HepG2 (cell line): Measurements from ENCODE around the gene CYBC1. TPM values are rescaled to one million over a fixed set of nuclear protein-coding genes. Genes with fewer than 3 reads are reported as not detected.

Source experiments
- ATAC-seq: fragments of 200-7000 bp; cut with Tn5 transposase; 3 replicates; pipeline ENCODE4 v1.9.1; 2020; ENCODE audit warnings: mild to moderate bottlenecking, moderate library complexity
- BruUV-seq: library from RNA; stranded (reverse); fragments of 400-500 nt; replicated peaks from 2 replicates; lab custom pipeline; 2021; lab: Mats Ljungman, UMichigan
- CTCF ChIA-PET: fragments of 300-600 bp; formaldehyde crosslinking; extraction: SDS; loops from one replicate; lab custom pipeline; 2021; ENCODE audit warnings: low total read pairs, inconsistent platforms, low intra/inter-chr PET ratio; lab: Yijun Ruan, JAX
- POLR2A ChIA-PET: fragments of 350-600 bp; sonication (Branson Sonifier 250); formaldehyde crosslinking; loops from one replicate; lab custom pipeline; 2020; ENCODE audit warnings: antibody characterized with exemption, inconsistent platforms; lab: Yijun Ruan, JAX
- DNase-seq: peaks from one replicate; pipeline ENCODE4 v3.0.0-alpha.2; 2015; ENCODE audit warnings: low spot score
- FAIRE-seq: peaks from 3 replicates; lab custom pipeline; 2011; peaks lifted over from hg19 to GRCh38; lab: Jason Lieb, UNC
- H2AFZ ChIP-seq: one replicate; pipeline ENCODE4 v1.6.1; 2011; ENCODE audit warnings: low read length, inconsistent platforms
- H3K27ac ChIP-seq: fragments of 300-600 bp; 3 replicates; pipeline ENCODE4 v1.8.0; 2011; ENCODE audit warnings: mixed run types, mild to moderate bottlenecking, mixed read lengths, low read length, inconsistent platforms; ENCODE audit not compliant: insufficient read depth; ENCODE audit errors: extremely low read length
- H3K27me3 ChIP-seq, 2 experiments: fragments of 200-600 bp in 1 of 2; 2 replicates in 1 of 2; 3 replicates in 1 of 2; pipeline versions ENCODE4 v1.6.0 to v1.8.0; 2011; ENCODE audit warnings: low read length in 2 of 2, mild to moderate bottlenecking in 2 of 2, moderate library complexity in 2 of 2, inconsistent platforms in 1 of 2; ENCODE audit not compliant: insufficient read depth in 2 of 2, control insufficient read depth in 1 of 2
- H3K36me3 ChIP-seq, 2 experiments: fragments of 200-600 bp in 1 of 2; replicated peaks in 1 of 2; 2 replicates in 1 of 2; 3 replicates in 1 of 2; pipeline versions ENCODE4 v1.5.1 to v1.8.0; 2011; ENCODE audit warnings: low read length in 2 of 2, inconsistent platforms in 1 of 2; ENCODE audit not compliant: insufficient read depth in 2 of 2, control insufficient read depth in 1 of 2
- H3K4me1 ChIP-seq: 2 replicates; pipeline ENCODE4 v1.5.1; 2012; ENCODE audit warnings: low read length, inconsistent platforms; ENCODE audit not compliant: insufficient read depth
- H3K4me2 ChIP-seq: 2 replicates; pipeline ENCODE4 v1.6.0; 2011; ENCODE audit warnings: low read depth, low read length, inconsistent platforms
- H3K4me3 ChIP-seq, 3 experiments: fragments of 200-600 bp in 1 of 3; sonication (generic), shearing (Covaris generic) in 1 of 3; replicated peaks in 1 of 3; 2 replicates each; pipeline ENCODE4 v1.5.1; 2011 to 2016; ENCODE audit warnings: low read length in 3 of 3, inconsistent platforms in 2 of 3, low read depth in 2 of 3, mild to moderate bottlenecking in 2 of 3, control low read depth in 1 of 3, mixed read lengths in 1 of 3; ENCODE audit not compliant: insufficient read depth in 1 of 3
- H3K79me2 ChIP-seq: one replicate; pipeline ENCODE4 v1.6.1; 2011; ENCODE audit warnings: low read length, inconsistent platforms; ENCODE audit not compliant: insufficient read depth
- H3K9ac ChIP-seq: 2 replicates; pipeline ENCODE4 v1.6.0; 2011; ENCODE audit warnings: mild to moderate bottlenecking, low read depth, low read length, inconsistent platforms; ENCODE audit not compliant: insufficient read depth
- H3K9me3 ChIP-seq: 2 replicates; pipeline ENCODE4 v1.5.1; 2012; ENCODE audit warnings: mild to moderate bottlenecking, low read length
- H4K20me1 ChIP-seq: 2 replicates; pipeline ENCODE4 v1.6.0; 2011; ENCODE audit warnings: inconsistent platforms, mild to moderate bottlenecking, low read length, moderate library complexity; ENCODE audit not compliant: insufficient read depth
- AGO2 ChIP-seq: fragments of 200-400 bp; formaldehyde crosslinking; optimal IDR thresholded peaks from 2 replicates; pipeline ENCODE3; 2017; ENCODE audit warnings: mild to moderate bottlenecking, low read depth, low read length, moderate library complexity
- ETV5 ChIP-seq: IDR thresholded peaks from 2 replicates; pipeline ENCODE4 v1.6.1; 2018; ENCODE audit warnings: missing biosample characterization, missing genetic modification reagents, inconsistent platforms, borderline replicate concordance
- HNRNPL ChIP-seq: fragments of 200-400 bp; formaldehyde crosslinking; IDR thresholded peaks from 2 replicates; pipeline ENCODE4 v1.6.1; 2017; ENCODE audit warnings: mild to moderate bottlenecking, low read depth, low read length
- MXD3 ChIP-seq: IDR thresholded peaks from 2 replicates; pipeline ENCODE4 v1.6.1; 2016; ENCODE audit warnings: mild to moderate bottlenecking, missing biosample characterization, missing genetic modification reagents
- RBFOX2 ChIP-seq: fragments of 200-400 bp; formaldehyde crosslinking; IDR thresholded peaks from 2 replicates; pipeline ENCODE4 v1.6.1; 2017; ENCODE audit warnings: low read depth, mild to moderate bottlenecking, low read length
- U2AF2 ChIP-seq: fragments of 200-400 bp; formaldehyde crosslinking; IDR thresholded peaks from 2 replicates; pipeline ENCODE4 v1.6.1; 2017; ENCODE audit warnings: low read depth, mild to moderate bottlenecking, low read length
- ZBTB25 ChIP-seq: IDR thresholded peaks from 2 replicates; pipeline ENCODE4 v1.6.1; 2018; ENCODE audit warnings: missing genetic modification reagents
- ZBTB33 ChIP-seq: sonication (generic); formaldehyde crosslinking; IDR thresholded peaks from 2 replicates; pipeline ENCODE4 v1.4.0; 2020; ENCODE audit warnings: missing genetic modification reagents
- ZFAT ChIP-seq: sonication (generic); formaldehyde crosslinking; conservative IDR thresholded peaks from 2 replicates; pipeline ENCODE4 v1.8.1; 2023; ENCODE audit warnings: missing genetic modification reagents, inconsistent platforms
- ZFP82 ChIP-seq: sonication (generic); formaldehyde crosslinking; IDR thresholded peaks from 2 replicates; pipeline ENCODE4 v1.5.1; 2020; ENCODE audit warnings: mild to moderate bottlenecking, missing genetic modification reagents, borderline replicate concordance
- ZKSCAN8 ChIP-seq: IDR thresholded peaks from 2 replicates; pipeline ENCODE4 v1.6.1; 2016; ENCODE audit warnings: borderline replicate concordance, missing genetic modification reagents, missing compliant biosample characterization
- ZNF256 ChIP-seq: sonication (generic); formaldehyde crosslinking; conservative IDR thresholded peaks from 2 replicates; pipeline ENCODE4 v1.4.0; 2020; ENCODE audit warnings: missing genetic modification reagents
- ZNF670 ChIP-seq: sonication (generic); formaldehyde crosslinking; IDR thresholded peaks from 2 replicates; pipeline ENCODE4 v1.8.0; 2022; ENCODE audit warnings: mild to moderate bottlenecking, missing genetic modification reagents, borderline replicate concordance
- ZNF746 ChIP-seq: sonication (generic); formaldehyde crosslinking; IDR thresholded peaks from 2 replicates; pipeline ENCODE4 v1.8.0; 2022; ENCODE audit warnings: mild to moderate bottlenecking, missing genetic modification reagents
- ZNF879 ChIP-seq: sonication (generic); formaldehyde crosslinking; IDR thresholded peaks from 2 replicates; pipeline ENCODE4 v1.8.1; 2023; ENCODE audit warnings: missing genetic modification reagents
- WGBS: methylation state at CpG from one replicate; pipeline ENCODE4 v1.1.6; 2017; ENCODE audit warnings: low lambda C conversion rate; 5-methylcytosine and 5-hydroxymethylcytosine counted together
- in situ Hi-C: cut with HindIII; loops from 2 replicates; pipeline ENCODE4 v1.10.0; 2017; ENCODE audit warnings: low pct_unique_long_range_greater_than_20kb; ENCODE audit not compliant: extremely low pct_ligation_motif_present
- intact Hi-C: fragments of 100-400 bp; cut with micrococcal nuclease; formaldehyde crosslinking; loops from one replicate; pipeline ENCODE4 v1.10.0; 2022; ENCODE audit not compliant: unreplicated experiment
- polyA plus RNA-seq, 8 experiments: library from polyadenylated mRNA; depleted of rRNA in 3 of 8; stranded (reverse) in 7 of 8; unstranded in 1 of 8; fragments of >200 nt; fragmentation: Illumina TruSeq in 4 of 8; extraction: Trizol in 4 of 8; gene quantifications; 2 replicates each; pipeline versions ENCODE4 v1.2.1 to v1.2.3, GENCODE V29; 2011 to 2016; ENCODE audit warnings: low read depth in 4 of 8, missing spikeins in 1 of 8, mixed read lengths in 1 of 8; ENCODE audit not compliant: insufficient read depth in 1 of 8
- total RNA-seq, 5 experiments: library from RNA; depleted of rRNA; stranded (reverse); fragments of >200 nt; fragmentation: Illumina TruSeq; extraction: Trizol; gene quantifications; 2 replicates each; pipeline ENCODE4 v1.2.3, GENCODE V29; 2016; ENCODE audit warnings: low read depth in 1 of 5
- TF ChIP-seq, protein P1 (sequence below): IDR thresholded peaks from 2 replicates; pipeline ENCODE4 v1.6.1; 2016; ENCODE audit warnings: missing biosample characterization, missing genetic modification reagents, low read depth
- TF ChIP-seq, protein P2 (sequence below): sonication (generic); formaldehyde crosslinking; IDR thresholded peaks from 2 replicates; pipeline ENCODE4 v1.4.0; 2020; ENCODE audit warnings: missing genetic modification reagents
- TF ChIP-seq, protein P3 (sequence below): conservative IDR thresholded peaks from 2 replicates; pipeline ENCODE4 v1.6.1; 2018; ENCODE audit warnings: missing genetic modification reagents

CYBC1 gene
- total and polyA plus RNA-seq, 2 of the 13 experiments (the other 11 are each of a cell fraction or from before 2014, with no cell fraction given) = 43.4 to 44.1 TPM

- 99% methylated on average over 12 of the region's 12 CpGs for WGBS
- no peaks in the 10 kb centered on the region for H3K9me3 ChIP-seq
- ChIA-PET CTCF (no interaction called here), POLR2A (no interaction called here)
- FAIRE-seq = no peak
- DNase-seq = no peak
- peaks cover 6 to 9% of the 10 kb centered on the region in 2 experiments; a peak in 4 of 5 replicates for H3K36me3 ChIP-seq
- in situ Hi-C loops = no loop called here
- no peaks in the 10 kb centered on the region for H4K20me1 ChIP-seq
- no TSS peak for BruUV-seq
- no peaks in the 10 kb centered on the region for H3K27me3 ChIP-seq
- no peak overlapping the region for H3K4me3 ChIP-seq
- ATAC-seq = no peak
- no peak overlapping the region for H3K9ac ChIP-seq
- H2AFZ ChIP-seq = no peak overlapping the region
- intact Hi-C loops = no loop called here
- peaks cover 13% of the 10 kb centered on the region for H3K79me2 ChIP-seq
- peaks cover 20% of the 10 kb centered on the region for H3K4me1 ChIP-seq
- H3K27ac ChIP-seq = no peak overlapping the region
- H3K4me2 ChIP-seq = no peak overlapping the region
- TF ChIP-seq ZNF256 (CRISPR knock-in tag) (no peak), ZBTB25 (CRISPR knock-in tag) (no peak), ZFP82 (no peak), U2AF2 (no peak), ZFAT (CRISPR knock-in tag) (no peak), HNRNPL (0 out of 2 replicates have a peak, but pooled peaks have one; percentile 39), MXD3 (CRISPR knock-in tag) (no peak), ZBTB33 (CRISPR knock-in tag) (0 out of 2 replicates have a peak, but pooled peaks have one; percentile 6), ZNF746 (no peak), ZNF670 (CRISPR knock-in tag) (no peak), AGO2 (peak; percentile 16), ETV5 (CRISPR knock-in tag) (no peak), ZKSCAN8 (CRISPR knock-in tag) (no peak), RBFOX2 (peak; percentile 62), ZNF879 (no peak)
- TF ChIP-seq, protein P1, sequence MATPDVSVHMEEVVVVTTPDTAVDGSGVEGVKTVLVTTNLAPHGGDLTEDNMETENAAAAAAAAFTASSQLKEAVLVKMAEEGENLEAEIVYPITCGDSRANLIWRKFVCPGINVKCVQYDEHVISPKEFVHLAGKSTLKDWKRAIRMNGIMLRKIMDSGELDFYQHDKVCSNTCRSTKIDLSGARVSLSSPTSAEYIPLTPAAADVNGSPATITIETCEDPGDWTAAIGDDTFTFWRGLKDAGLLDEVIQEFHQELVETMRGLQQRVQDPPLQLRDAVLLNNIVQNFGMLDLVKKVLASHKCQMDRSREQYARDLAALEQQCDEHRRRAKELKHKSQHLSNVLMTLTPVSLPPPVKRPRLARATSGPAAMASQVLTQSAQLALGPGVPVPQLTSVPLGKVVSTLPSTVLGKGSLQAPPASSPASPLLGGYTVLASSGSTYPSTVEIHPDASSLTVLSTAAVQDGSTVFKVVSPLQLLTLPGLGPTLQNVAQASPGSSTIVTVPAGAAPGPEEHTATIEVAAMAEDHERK (CRISPR knock-in tag) = no peak
- TF ChIP-seq, protein P2, sequence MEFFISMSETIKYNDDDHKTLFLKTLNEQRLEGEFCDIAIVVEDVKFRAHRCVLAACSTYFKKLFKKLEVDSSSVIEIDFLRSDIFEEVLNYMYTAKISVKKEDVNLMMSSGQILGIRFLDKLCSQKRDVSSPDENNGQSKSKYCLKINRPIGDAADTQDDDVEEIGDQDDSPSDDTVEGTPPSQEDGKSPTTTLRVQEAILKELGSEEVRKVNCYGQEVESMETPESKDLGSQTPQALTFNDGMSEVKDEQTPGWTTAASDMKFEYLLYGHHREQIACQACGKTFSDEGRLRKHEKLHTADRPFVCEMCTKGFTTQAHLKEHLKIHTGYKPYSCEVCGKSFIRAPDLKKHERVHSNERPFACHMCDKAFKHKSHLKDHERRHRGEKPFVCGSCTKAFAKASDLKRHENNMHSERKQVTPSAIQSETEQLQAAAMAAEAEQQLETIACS = no peak
- TF ChIP-seq, protein P3, sequence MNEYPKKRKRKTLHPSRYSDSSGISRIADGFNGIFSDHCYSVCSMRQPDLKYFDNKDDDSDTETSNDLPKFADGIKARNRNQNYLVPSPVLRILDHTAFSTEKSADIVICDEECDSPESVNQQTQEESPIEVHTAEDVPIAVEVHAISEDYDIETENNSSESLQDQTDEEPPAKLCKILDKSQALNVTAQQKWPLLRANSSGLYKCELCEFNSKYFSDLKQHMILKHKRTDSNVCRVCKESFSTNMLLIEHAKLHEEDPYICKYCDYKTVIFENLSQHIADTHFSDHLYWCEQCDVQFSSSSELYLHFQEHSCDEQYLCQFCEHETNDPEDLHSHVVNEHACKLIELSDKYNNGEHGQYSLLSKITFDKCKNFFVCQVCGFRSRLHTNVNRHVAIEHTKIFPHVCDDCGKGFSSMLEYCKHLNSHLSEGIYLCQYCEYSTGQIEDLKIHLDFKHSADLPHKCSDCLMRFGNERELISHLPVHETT (CRISPR knock-in tag) = no peak
Observed at GRCh38 chr17:82446649-82447048, 3.9 kb downstream of the CYBC1 start.
